Glomerular visceral epithelial cell (primary cell): ENCODE measurements around the gene ZNF165.
A peak's percentile ranks its signal among the peaks of the same experiment; 100 is the strongest.
"Not testable (repeated sequence)": the region's sequence is repeated elsewhere in the genome, so short reads cannot be mapped to it uniquely, and the experiment has no call there.

Source experiments
- DNase-seq: peaks from one replicate; pipeline ENCODE4 v3.0.0-alpha.2; 2016; ENCODE audit errors: extremely low spot score

Gene ZNF165

DNA sequence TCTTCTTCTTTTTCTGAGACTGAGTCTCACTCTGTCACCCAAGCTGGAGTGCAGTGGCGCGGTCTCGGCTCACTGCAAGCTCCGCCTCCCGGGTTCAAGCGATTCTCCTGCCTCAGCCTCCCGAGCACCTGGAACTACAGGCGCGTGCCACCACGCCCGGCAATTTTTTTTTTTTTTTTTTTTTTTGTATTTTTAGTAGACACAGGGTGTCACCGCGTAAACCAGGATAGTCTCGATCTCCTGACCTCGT, at the start of gene ZNF165:
TSS of gene ZNF165 (plus strand) at position 188 of the 250 bp plus-strand sequence. CDS start 4,913 bp downstream, outside the sequence.
- not testable (repeated sequence) for DNase-seq

- no peak for DNase-seq
These were observed 26.8 kb upstream of the ZNF165 start for GRCh38 chr6:28053584-28053983.

- no peak for DNase-seq
These were observed 20.0 kb upstream of the ZNF165 start for GRCh38 chr6:28060405-28060804.

DNA sequence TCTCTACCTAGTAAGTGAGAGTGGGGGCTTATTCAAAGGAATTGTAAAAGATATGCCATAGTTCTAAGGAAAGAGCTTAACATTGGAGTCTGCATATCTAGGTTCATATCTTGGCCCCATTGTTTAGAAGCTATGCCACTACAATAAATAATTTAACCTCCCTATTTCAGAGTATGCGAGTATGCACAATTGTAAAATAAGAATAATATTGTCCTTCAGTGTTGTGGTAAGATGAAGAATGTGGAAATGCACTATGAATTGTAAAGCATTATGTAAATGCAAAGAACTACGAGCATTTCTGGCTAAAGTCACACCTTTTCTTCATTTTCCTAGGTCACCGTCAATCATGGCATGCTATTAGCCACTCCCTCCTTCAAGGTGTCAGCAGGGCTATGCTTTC, 16.1 kb upstream of the ZNF165 start:
- no peak for DNase-seq

- DNase-seq = no peak
These were observed 12.3 kb upstream of the ZNF165 start for GRCh38 chr6:28068067-28068466.

DNA sequence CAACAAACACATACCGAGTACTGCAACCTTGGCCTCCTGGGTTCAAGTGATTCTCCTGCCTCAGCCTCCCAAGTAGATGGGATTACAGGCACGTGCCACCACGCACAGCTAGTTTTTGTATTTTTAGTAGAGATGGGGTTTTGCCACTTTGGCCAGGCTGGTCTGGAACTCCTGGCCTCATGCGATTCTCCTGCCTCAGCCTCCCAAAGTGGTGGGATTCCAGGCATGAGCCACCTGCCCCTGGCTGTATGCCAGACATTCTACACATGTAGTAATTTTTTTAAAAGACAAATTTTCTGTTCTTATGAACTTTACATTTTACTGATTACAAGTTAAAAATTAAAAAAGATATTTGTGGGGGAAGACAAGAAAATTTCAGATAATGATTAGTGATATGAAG, 9.4 kb upstream of the ZNF165 start:
- not testable (repeated sequence) for DNase-seq

DNA sequence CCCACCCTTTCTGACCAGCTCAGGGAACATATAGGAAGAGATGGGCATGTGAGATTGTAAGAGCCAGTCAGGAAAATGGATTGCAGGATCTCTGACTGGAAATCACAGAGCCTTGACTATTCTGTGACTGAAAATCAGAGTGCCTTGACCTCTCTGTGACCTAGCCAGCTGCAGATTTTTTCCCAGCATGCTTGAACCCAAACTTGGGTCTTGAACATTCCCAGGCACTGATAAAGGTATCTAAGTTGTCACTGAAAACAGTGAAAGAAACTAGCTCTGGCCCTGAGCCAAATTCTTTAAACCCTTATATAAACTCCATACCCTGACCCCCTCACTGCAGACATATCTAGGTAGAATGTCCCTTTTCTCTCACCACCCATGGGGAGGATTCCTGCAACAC, 2.3 kb upstream of the ZNF165 start:
- DNase-seq = no peak

GRCh38 chr6:28078836-28079235, 1.5 kb upstream of the ZNF165 start:
- DNase-seq = no peak

- DNase-seq = peak; percentile 94
These were observed 490 bp downstream of the ZNF165 start for GRCh38 chr6:28080631-28081485.

DNA sequence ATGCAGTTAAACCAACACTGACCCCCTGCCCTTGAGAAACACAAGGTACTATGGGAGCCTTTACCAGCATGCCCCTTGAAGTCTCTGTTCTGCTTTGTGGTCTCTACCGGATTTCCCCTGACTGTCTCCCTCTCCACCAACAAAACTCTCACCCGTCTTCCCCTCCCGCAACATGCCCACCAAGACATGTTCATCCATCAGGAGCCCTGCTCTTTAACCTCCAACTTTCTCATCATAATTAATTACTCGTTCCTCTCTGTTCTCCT, 1.1 kb downstream of the ZNF165 start:
- peak; percentile 11 for DNase-seq

- no peak for DNase-seq
These were observed 2.6 kb downstream of the ZNF165 start for GRCh38 chr6:28082939-28083338.

GRCh38 chr6:28089054-28089453, 8.7 kb downstream of the ZNF165 start:
- DNase-seq = no peak

- no peak for DNase-seq
These were observed 10.7 kb downstream of the ZNF165 start for GRCh38 chr6:28090917-28091586.

DNA sequence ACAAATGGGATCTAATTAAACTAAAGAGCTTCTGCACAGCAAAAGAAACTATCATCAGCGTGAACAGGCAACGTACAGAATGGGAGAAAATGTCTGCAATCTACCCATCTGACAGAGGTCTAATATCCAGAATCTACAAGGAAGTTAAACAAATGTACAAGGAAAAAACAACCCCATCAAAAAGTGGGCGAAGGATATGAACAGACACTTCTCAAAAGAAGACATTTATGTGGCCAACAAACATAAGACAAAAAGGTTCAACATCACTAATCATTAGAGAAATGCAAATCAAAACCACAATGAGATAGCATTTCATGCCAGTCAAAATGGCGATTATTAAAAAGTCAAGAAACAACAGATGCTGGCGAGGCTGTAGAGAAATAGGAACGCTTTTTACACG, 21.9 kb downstream of the ZNF165 start:
- DNase-seq = not testable (repeated sequence)

DNA sequence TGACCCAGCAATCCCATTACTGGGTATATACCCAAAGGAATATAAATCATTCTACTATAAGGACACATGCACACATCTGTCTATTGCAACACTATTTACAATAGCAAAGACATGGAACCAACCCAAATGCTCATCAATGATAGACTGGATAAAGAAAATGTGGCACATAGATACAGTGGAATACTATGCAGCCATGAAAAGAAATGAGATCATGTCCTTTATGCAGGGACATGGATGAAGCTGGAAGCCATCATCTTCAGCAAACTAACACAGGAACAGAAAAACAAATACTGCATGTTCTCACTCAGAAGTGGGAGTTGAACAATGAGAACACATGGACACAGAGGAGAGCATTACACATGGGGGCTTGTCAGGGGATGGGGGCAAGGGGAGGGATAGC, 22.3 kb downstream of the ZNF165 start:
- DNase-seq = not testable (repeated sequence)

DNA sequence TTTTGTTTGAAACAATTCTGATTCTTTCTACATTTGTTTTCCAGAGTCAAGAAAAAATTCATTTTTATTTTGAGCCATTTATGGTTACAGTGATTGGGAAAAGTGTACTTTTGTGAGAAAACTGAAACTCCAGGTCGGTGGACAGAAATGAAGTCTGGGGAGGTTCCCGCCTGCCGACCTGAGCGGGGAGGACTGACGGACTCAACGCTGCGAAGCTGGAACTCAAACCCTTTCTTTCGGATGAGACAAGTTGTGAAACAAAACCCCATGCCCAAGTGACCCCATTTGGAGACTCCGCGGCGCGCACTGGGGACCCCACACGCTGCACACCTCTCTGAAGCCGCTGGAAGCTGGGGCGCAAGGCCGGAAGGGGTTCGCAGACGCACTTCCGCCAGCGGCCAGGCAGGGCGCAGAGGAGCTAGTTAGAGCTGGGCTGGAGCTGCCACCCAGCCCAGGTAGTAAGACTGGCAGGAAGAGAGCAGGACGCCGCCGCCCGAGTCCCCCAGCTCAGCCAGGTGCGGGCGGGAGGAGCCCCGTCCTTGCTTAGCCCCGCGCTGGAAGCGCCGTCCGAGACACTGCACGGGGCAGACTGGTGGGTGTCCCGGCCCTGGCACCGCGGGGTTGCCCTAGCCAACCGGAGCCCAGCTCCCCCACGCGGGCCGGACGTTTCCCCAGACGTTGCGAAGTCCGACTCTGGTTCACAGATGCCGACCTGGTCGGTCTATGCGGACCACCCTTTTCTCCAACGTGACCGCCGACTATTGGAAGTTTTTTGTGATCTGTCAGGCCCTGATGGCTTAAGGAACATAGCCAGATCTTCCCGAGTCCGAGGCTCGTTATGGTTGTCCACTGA, 24.2 kb downstream of the ZNF165 start:
- DNase-seq = peak; percentile 80

DNA sequence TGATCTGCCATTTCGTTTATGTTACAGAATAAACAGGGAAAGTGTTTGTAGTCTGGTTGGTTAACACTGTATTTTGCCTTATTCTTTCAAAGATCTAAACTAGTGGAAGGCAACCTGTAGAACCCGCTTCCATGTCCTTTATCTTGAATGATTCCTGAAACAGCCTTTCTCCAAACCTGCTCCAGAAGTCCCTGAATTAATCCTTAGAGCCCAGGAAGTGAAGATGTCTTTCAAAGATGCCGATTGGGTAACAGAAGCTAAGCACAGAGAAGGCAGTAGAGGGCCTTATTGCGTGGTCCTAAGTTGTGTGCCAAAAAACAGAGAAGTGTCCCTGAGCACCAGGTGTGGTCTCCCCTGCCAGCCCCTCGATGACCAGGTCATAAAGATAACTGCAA, 24.9 kb downstream of the ZNF165 start:
- peak; percentile 1 for DNase-seq

- DNase-seq = no peak
These were observed 27.1 kb downstream of the ZNF165 start for GRCh38 chr6:28107506-28107905.

DNA sequence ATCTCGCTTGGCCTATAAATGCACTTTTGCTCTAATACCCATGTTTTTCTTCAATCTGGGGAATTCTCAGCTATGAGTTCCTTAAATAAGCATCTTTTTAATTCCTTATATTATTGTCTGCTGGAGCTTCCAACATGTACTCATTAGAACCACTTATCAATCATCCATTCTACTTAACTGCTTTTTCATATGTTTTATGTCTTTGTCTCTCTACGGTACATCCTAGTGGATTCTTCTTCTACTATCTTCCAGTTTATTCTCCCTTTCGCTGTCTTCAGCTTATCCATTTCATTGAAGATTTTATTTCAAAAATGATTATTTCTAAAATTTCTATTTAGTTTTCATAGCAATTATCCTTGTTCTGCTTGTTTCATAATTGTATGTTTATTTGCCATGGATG, 31.6 kb downstream of the ZNF165 start:
- no peak for DNase-seq

DNA sequence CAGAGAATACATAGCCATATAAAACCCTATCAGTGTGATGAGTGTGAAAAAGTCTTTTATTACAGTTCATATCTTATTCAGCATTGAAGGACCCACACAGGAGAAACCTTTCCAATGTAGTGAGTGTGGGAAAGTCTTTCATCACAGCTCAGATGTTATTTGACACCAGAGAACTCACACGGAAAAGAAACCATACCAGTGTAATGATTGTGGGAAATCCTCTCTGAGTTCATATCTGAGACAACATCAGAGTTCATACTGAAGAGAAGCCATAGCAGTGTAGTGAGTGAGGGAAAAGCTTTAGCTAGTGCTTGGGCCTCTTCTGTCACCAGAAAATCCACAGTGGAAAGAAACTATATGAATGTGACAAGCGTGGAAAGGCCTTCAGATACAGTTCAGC, 35.4 kb downstream of the ZNF165 start:
- DNase-seq = no peak

DNA sequence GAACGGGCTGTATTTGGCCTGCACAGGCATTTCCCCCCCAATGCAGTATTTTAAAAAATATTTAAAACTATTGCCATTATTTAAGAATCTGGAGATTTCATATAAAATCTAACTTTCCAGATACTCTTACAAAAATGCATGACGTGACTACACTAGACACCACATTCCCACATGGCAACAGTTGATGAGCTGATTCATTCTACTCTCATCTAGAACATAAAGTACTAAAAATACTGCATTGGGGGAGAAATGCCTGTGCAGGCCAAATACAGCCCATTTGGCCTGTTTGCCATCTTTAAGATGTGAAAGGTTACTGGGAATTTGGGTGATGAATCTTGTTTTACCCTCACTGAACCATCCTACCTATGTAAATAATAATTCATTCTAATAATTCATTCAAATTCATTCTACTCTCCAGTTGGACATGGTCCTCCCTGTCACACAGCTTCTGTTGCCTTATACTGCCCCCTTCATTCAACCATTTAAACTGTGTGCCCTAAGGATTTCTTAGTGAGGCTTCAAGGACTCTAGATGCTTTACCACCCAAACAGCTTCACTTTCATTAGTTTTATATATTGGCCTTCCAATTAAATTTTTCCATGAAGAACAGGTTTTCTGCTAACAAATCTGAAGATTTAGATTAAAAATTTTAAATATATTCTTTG, 37.1 kb downstream of the ZNF165 start:
- DNase-seq = no peak

DNA sequence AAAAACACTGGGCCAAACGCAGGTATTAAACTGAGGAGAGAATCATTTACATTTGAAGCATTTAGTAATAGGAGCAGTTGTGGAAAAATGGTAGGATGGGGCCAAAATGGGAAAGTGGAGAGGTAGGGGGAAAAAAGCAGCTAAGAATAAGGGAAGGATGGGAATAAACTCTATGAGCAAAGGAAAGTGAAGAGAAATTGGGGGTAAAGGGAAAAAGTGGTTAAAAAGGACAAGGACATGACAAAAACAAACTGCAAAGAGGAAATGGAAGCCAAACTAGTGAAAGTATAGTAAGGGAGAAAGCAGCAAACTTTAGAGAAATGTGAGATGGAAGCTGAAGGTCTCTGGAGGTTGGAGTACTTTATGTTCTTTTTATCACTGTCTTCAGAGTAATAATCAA, 37.8 kb downstream of the ZNF165 start:
- no peak for DNase-seq
